Measurements from ENCODE around the gene PIGH.

DNA sequence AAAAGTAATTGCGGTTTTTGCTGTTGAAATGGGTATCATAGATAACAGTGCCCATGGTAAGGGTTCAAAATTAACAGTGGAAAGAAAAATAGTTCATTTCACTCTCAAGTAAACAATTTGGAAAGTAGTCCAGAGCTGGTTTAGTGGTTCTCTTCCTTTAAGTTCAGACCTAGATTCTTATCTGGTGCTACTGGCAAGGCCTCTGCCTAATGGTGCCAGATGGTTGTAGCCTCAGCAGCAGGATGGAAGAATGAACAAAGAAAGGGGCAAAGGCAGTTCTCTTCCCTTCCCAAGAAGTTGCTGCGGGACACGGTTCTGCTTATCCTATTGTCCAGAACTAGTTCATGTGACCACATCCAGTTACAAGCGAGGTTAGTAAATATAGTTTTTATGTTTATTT, 30.1 kb upstream of the PIGH start:
- TF ChIP-seq CTCF (IDR thresholded peaks at IDR 0.05) (no peak), POLR2A (IDR thresholded peaks at IDR 0.05) (no peak)

Data from tibial nerve (tissue), 3 donors.